ENCODE results near the gene LEMD1. TPM values are rescaled to one million over a fixed set of nuclear protein-coding genes. Genes with fewer than 3 reads are reported as not detected.
"Not testable (repeated sequence)": the region's sequence is repeated elsewhere in the genome, so short reads cannot be mapped to it uniquely, and the experiment has no call there.

Gene LEMD1
- total and polyA plus RNA-seq, 4 donors = 0.72 to 1.5 (median 1.1) TPM

DNA sequence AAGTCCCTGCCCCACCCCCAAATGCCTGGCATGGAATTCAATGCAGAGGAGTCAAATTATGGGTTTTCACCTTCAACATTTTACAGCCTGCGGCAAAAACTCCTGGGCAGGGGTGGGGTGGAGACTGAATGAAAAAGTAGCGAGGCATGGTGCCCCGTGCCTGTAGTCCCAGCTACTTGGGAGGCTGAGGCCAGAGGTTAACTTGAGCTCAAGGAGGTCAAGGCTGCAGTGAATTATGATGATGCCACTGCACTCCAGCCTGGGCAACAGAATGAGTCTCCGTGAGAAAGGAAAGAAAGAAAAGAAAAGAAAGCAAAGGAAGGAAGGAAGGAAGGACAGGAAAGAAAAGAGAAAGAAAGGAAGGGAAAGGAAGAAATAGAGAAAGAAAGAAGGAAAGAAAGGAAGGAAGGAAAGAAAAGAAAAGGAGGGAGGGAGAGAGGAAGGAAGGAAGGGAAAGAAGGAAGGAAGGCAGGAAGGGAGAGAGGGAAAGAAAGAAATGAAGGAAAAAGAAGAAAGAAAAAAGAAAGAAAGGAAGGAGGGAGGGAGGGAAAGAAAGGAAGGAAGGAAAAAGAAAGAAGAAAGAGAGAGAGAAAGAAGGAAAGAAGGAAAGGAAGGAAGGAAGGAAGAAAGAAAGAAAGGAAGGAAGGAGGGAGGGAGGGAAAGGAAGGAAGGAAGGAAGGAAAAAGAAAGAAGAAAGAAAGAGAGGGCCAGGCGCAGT lies 11.1 kb downstream of the LEMD1 start:
- no peak for TF ChIP-seq CTCF (IDR thresholded peaks at IDR 0.05; ENCODE audit: control extremely low read depth, extremely low read depth)
- H3K36me3 ChIP-seq (ENCODE audit: control insufficient read depth in 4 of 4, insufficient read depth in 4 of 4, low read length in 4 of 4) = no peaks in the 10 kb centered on the region
- no peaks in the 10 kb centered on the region for H3K27me3 ChIP-seq (ENCODE audit: control insufficient read depth in 3 of 3, insufficient read depth in 3 of 3, low read length in 2 of 3)
- no peak overlapping the region for H3K9ac ChIP-seq (ENCODE audit: insufficient read depth in 1 of 2, low read length in 2 of 2)
- peaks cover 0 to 3% (median 0%) of the 10 kb centered on the region in 5 donors for H3K4me1 ChIP-seq (ENCODE audit: control insufficient read depth in 5 of 5, insufficient read depth in 5 of 5, low read length in 5 of 5)
- no peak for ATAC-seq (ENCODE audit: insufficient read depth, low FRiP score)
- no peaks in the 10 kb centered on the region for H3K9me3 ChIP-seq (ENCODE audit: control insufficient read depth in 4 of 4, insufficient read depth in 3 of 4, low read length in 3 of 4)
- 82 to 89% methylated on average over 5 of the region's 5 CpGs for WGBS, 2 donors
- H3K4me3 ChIP-seq = no peak overlapping the region
- H3K27ac ChIP-seq (ENCODE audit: low read depth in 1 of 2, low read length in 1 of 2) = no peak overlapping the region
- DNase-seq = no peak

- no peak for TF ChIP-seq CTCF (IDR thresholded peaks at IDR 0.05; ENCODE audit: control extremely low read depth, extremely low read depth)
- ATAC-seq (ENCODE audit: insufficient read depth, low FRiP score) = no peak
- 52 to 79% methylated on average over 5 of the region's 5 CpGs for WGBS, 2 donors
Observed at GRCh38 chr1:205407970-205408369, 13.9 kb downstream of the LEMD1 start.

GRCh38 chr1:205406252-205406651 lies 15.6 kb downstream of the LEMD1 start:
- H3K9ac ChIP-seq (ENCODE audit: insufficient read depth in 1 of 2, low read length in 2 of 2); ATAC-seq (ENCODE audit: insufficient read depth, low FRiP score); H3K9me3 ChIP-seq (ENCODE audit: control insufficient read depth in 4 of 4, insufficient read depth in 3 of 4, low read length in 3 of 4); H3K4me1 ChIP-seq (ENCODE audit: control insufficient read depth in 5 of 5, insufficient read depth in 5 of 5, low read length in 5 of 5); H3K27me3 ChIP-seq (ENCODE audit: control insufficient read depth in 3 of 3, insufficient read depth in 3 of 3, low read length in 2 of 3); H3K27ac ChIP-seq (ENCODE audit: low read depth in 1 of 2, low read length in 1 of 2); H3K36me3 ChIP-seq (ENCODE audit: control insufficient read depth in 4 of 4, insufficient read depth in 4 of 4, low read length in 4 of 4); H3K4me3 ChIP-seq; DNase-seq: not testable (repeated sequence)
- 80 to 93% methylated on average over 3 to 6 of the region's 12 CpGs for WGBS, 2 donors

More at GRCh38 chr1:205407970-205408369, 13.9 kb downstream of the LEMD1 start:
- Histone ChIP-seq H3K27me3 (ENCODE audit: control insufficient read depth in 3 of 3, insufficient read depth in 3 of 3, low read length in 2 of 3) (no peaks in the 10 kb centered on the region), H3K4me3 (no peak overlapping the region), H3K9me3 (ENCODE audit: control insufficient read depth in 4 of 4, insufficient read depth in 3 of 4, low read length in 3 of 4) (no peaks in the 10 kb centered on the region), H3K36me3 (ENCODE audit: control insufficient read depth in 4 of 4, insufficient read depth in 4 of 4, low read length in 4 of 4) (no peaks in the 10 kb centered on the region), H3K4me1 (ENCODE audit: control insufficient read depth in 5 of 5, insufficient read depth in 5 of 5, low read length in 5 of 5) (no peaks in the 10 kb centered on the region), H3K9ac (ENCODE audit: insufficient read depth in 1 of 2, low read length in 2 of 2) (no peak overlapping the region), H3K27ac (ENCODE audit: low read depth in 1 of 2, low read length in 1 of 2) (no peak overlapping the region)
- DNase-seq = no peak

- DNase-seq; H3K36me3 ChIP-seq (ENCODE audit: control insufficient read depth in 4 of 4, insufficient read depth in 4 of 4, low read length in 4 of 4); H3K4me3 ChIP-seq; ATAC-seq (ENCODE audit: insufficient read depth, low FRiP score); H3K9me3 ChIP-seq (ENCODE audit: control insufficient read depth in 4 of 4, insufficient read depth in 3 of 4, low read length in 3 of 4); H3K9ac ChIP-seq (ENCODE audit: insufficient read depth in 1 of 2, low read length in 2 of 2); H3K27me3 ChIP-seq (ENCODE audit: control insufficient read depth in 3 of 3, insufficient read depth in 3 of 3, low read length in 2 of 3); H3K4me1 ChIP-seq (ENCODE audit: control insufficient read depth in 5 of 5, insufficient read depth in 5 of 5, low read length in 5 of 5); H3K27ac ChIP-seq (ENCODE audit: low read depth in 1 of 2, low read length in 1 of 2): not testable (repeated sequence)
- 90 to 94% methylated on average over 1 of the region's 3 CpGs for WGBS, 2 donors
Observed at GRCh38 chr1:205404484-205404883, 17.4 kb downstream of the LEMD1 start.
